CMK (cell line): ENCODE measurements around the gene COQ8A.

Experiments
- DNase-seq: peaks from one replicate; pipeline ENCODE4 v3.0.0-alpha.2; 2010; ENCODE audit warnings: low read depth

COQ8A gene

GRCh38 chr1:227032396-227032795 lies 92.3 kb downstream of the COQ8A start:
- no peak for DNase-seq

- DNase-seq = no peak
These were observed 93.8 kb downstream of the COQ8A start for GRCh38 chr1:227033880-227034279.

GRCh38 chr1:227035316-227035715 lies 95.2 kb downstream of the COQ8A start:
- DNase-seq = no peak

- no peak for DNase-seq
These were observed 97.0 kb downstream of the COQ8A start for GRCh38 chr1:227037121-227037520.
